NCI-H524 (cell line): ENCODE data around the gene HPS5.

Experiments used
- DNase-seq, 2 experiments: peaks; one replicate each; lab custom pipeline; 2025; lab: John Stamatoyannopoulos, UW

HPS5 gene

DNA sequence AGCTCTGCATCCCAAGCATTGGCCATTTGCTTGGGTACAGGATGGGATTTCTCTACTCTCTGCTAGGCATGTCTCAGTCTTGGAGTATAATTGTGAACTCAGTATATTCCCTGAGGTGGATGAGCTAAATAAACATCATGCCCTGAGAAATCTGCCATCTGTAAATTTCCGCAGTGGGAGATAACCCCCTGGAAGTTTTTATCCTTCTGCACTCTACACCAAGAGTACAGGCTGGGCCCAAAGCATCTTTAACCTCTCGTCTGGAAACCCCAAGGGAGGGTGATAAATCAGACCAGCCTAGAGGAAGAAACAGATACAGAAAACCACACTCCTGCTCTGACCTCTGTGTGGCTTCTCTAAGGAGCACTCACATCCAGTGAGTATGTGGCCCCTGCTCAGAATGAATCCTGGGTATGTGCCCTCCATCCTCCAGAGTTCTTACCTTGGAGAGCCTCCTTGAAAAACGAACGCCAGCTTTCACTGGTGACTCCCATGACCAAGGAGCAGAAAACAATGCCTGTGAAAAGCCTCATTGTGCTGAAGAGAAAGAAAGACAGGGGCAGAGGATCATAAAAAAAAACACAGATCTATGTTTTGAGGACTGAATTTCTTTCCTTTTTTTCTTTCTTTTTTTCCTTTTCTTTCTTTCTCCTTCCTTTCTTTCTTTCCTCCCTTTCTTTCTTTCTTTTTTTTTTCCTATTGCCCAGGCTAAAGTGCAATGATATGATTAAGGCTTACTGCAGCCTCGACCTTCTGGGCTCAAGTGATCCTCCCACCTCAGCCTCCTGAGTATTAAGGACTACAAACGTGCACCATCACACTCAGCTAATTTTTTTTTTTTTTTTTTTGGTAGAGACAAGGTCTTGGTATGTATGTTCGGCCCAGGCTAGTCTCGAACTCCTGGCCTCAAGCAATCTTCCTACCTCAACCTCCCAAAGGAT lies 86.3 kb downstream of the HPS5 start:
- DNase-seq: no peak

GRCh38 chr11:18233912-18234311 lies 88.0 kb downstream of the HPS5 start:
- DNase-seq: no peak

GRCh38 chr11:18230859-18231258 lies 91.1 kb downstream of the HPS5 start:
- DNase-seq: no peak

GRCh38 chr11:18229501-18229900 lies 92.4 kb downstream of the HPS5 start:
- no peak for DNase-seq
